HepG2 (cell line): ENCODE data around the gene EFNA2. TPM values are rescaled to one million over a fixed set of nuclear protein-coding genes. Genes with fewer than 3 reads are reported as not detected.

Experiments
- ATAC-seq: fragments of 200-7000 bp; cut with Tn5 transposase; 3 replicates; pipeline ENCODE4 v1.9.1; 2020; ENCODE audit warnings: mild to moderate bottlenecking, moderate library complexity
- BruUV-seq: library from RNA; stranded (reverse); fragments of 400-500 nt; replicated peaks from 2 replicates; lab custom pipeline; 2021; lab: Mats Ljungman, UMichigan
- CTCF ChIA-PET: fragments of 300-600 bp; formaldehyde crosslinking; extraction: SDS; loops from one replicate; lab custom pipeline; 2021; ENCODE audit warnings: low total read pairs, inconsistent platforms, low intra/inter-chr PET ratio; lab: Yijun Ruan, JAX
- POLR2A ChIA-PET: fragments of 350-600 bp; sonication (Branson Sonifier 250); formaldehyde crosslinking; loops from one replicate; lab custom pipeline; 2020; ENCODE audit warnings: antibody characterized with exemption, inconsistent platforms; lab: Yijun Ruan, JAX
- DNase-seq: peaks from one replicate; pipeline ENCODE4 v3.0.0-alpha.2; 2015; ENCODE audit warnings: low spot score
- FAIRE-seq: peaks from 3 replicates; lab custom pipeline; 2011; peaks lifted over from hg19 to GRCh38; lab: Jason Lieb, UNC
- H2AFZ ChIP-seq: one replicate; pipeline ENCODE4 v1.6.1; 2011; ENCODE audit warnings: low read length, inconsistent platforms
- H3K27ac ChIP-seq: fragments of 300-600 bp; 3 replicates; pipeline ENCODE4 v1.8.0; 2011; ENCODE audit warnings: mixed run types, mild to moderate bottlenecking, mixed read lengths, low read length, inconsistent platforms; ENCODE audit not compliant: insufficient read depth; ENCODE audit errors: extremely low read length
- H3K27me3 ChIP-seq, 2 experiments: fragments of 200-600 bp in 1 of 2; 2 replicates in 1 of 2; 3 replicates in 1 of 2; pipeline versions ENCODE4 v1.6.0 to v1.8.0; 2011; ENCODE audit warnings: low read length in 2 of 2, mild to moderate bottlenecking in 2 of 2, moderate library complexity in 2 of 2, inconsistent platforms in 1 of 2; ENCODE audit not compliant: insufficient read depth in 2 of 2, control insufficient read depth in 1 of 2
- H3K36me3 ChIP-seq, 2 experiments: fragments of 200-600 bp in 1 of 2; replicated peaks in 1 of 2; 2 replicates in 1 of 2; 3 replicates in 1 of 2; pipeline versions ENCODE4 v1.5.1 to v1.8.0; 2011; ENCODE audit warnings: low read length in 2 of 2, inconsistent platforms in 1 of 2; ENCODE audit not compliant: insufficient read depth in 2 of 2, control insufficient read depth in 1 of 2
- H3K4me1 ChIP-seq: 2 replicates; pipeline ENCODE4 v1.5.1; 2012; ENCODE audit warnings: low read length, inconsistent platforms; ENCODE audit not compliant: insufficient read depth
- H3K4me2 ChIP-seq: 2 replicates; pipeline ENCODE4 v1.6.0; 2011; ENCODE audit warnings: low read depth, low read length, inconsistent platforms
- H3K4me3 ChIP-seq, 3 experiments: fragments of 200-600 bp in 1 of 3; sonication (generic), shearing (Covaris generic) in 1 of 3; replicated peaks in 1 of 3; 2 replicates each; pipeline ENCODE4 v1.5.1; 2011 to 2016; ENCODE audit warnings: low read length in 3 of 3, inconsistent platforms in 2 of 3, low read depth in 2 of 3, mild to moderate bottlenecking in 2 of 3, control low read depth in 1 of 3, mixed read lengths in 1 of 3; ENCODE audit not compliant: insufficient read depth in 1 of 3
- H3K79me2 ChIP-seq: one replicate; pipeline ENCODE4 v1.6.1; 2011; ENCODE audit warnings: low read length, inconsistent platforms; ENCODE audit not compliant: insufficient read depth
- H3K9ac ChIP-seq: 2 replicates; pipeline ENCODE4 v1.6.0; 2011; ENCODE audit warnings: mild to moderate bottlenecking, low read depth, low read length, inconsistent platforms; ENCODE audit not compliant: insufficient read depth
- H3K9me3 ChIP-seq: 2 replicates; pipeline ENCODE4 v1.5.1; 2012; ENCODE audit warnings: mild to moderate bottlenecking, low read length
- H4K20me1 ChIP-seq: 2 replicates; pipeline ENCODE4 v1.6.0; 2011; ENCODE audit warnings: inconsistent platforms, mild to moderate bottlenecking, low read length, moderate library complexity; ENCODE audit not compliant: insufficient read depth
- HMGA1 ChIP-seq: sonication (generic); formaldehyde crosslinking; conservative IDR thresholded peaks from 2 replicates; pipeline ENCODE4 v1.4.0; 2020; ENCODE audit warnings: missing genetic modification reagents
- IRX3 ChIP-seq: sonication (generic); formaldehyde crosslinking; IDR thresholded peaks from 2 replicates; pipeline ENCODE4 v1.8.1; 2023; ENCODE audit warnings: mild to moderate bottlenecking, low read depth, missing genetic modification reagents, borderline replicate concordance
- NKX3-1 ChIP-seq: sonication (generic); formaldehyde crosslinking; IDR thresholded peaks from 2 replicates; pipeline ENCODE4 v1.5.0; 2020; ENCODE audit warnings: missing genetic modification reagents
- PITX1 ChIP-seq: sonication (generic); formaldehyde crosslinking; IDR thresholded peaks from 2 replicates; pipeline ENCODE4 v1.5.1; 2020; ENCODE audit warnings: mild to moderate bottlenecking, missing genetic modification reagents
- RBM22 ChIP-seq: fragments of 200-400 bp; formaldehyde crosslinking; optimal IDR thresholded peaks from 2 replicates; pipeline ENCODE3; 2017; ENCODE audit warnings: mild to moderate bottlenecking, low read length, moderate library complexity
- SMARCC2 ChIP-seq: fragments of 450-650 bp; IDR thresholded peaks from 2 replicates; pipeline ENCODE4 v1.6.1; 2017; ENCODE audit warnings: antibody characterized with exemption, mild to moderate bottlenecking
- ZNF124 ChIP-seq: sonication (generic); formaldehyde crosslinking; IDR thresholded peaks from 2 replicates; pipeline ENCODE4 v1.4.0; 2020; ENCODE audit warnings: missing genetic modification reagents
- ZNF224 ChIP-seq: sonication (generic); formaldehyde crosslinking; IDR thresholded peaks from 2 replicates; pipeline ENCODE4 v1.5.0; 2020; ENCODE audit warnings: mild to moderate bottlenecking, missing genetic modification reagents
- ZNF263 ChIP-seq: sonication (generic); formaldehyde crosslinking; IDR thresholded peaks from 2 replicates; pipeline ENCODE4 v1.4.0; 2020; ENCODE audit warnings: missing genetic modification reagents
- ZNF274 ChIP-seq: sonication (generic); formaldehyde crosslinking; IDR thresholded peaks from 2 replicates; pipeline ENCODE4 v1.5.1; 2020; ENCODE audit warnings: mild to moderate bottlenecking, missing genetic modification reagents
- WGBS: methylation state at CpG from one replicate; pipeline ENCODE4 v1.1.6; 2017; ENCODE audit warnings: low lambda C conversion rate; 5-methylcytosine and 5-hydroxymethylcytosine counted together
- in situ Hi-C: cut with HindIII; loops from 2 replicates; pipeline ENCODE4 v1.10.0; 2017; ENCODE audit warnings: low pct_unique_long_range_greater_than_20kb; ENCODE audit not compliant: extremely low pct_ligation_motif_present
- intact Hi-C: fragments of 100-400 bp; cut with micrococcal nuclease; formaldehyde crosslinking; loops from one replicate; pipeline ENCODE4 v1.10.0; 2022; ENCODE audit not compliant: unreplicated experiment
- polyA plus RNA-seq, 8 experiments: library from polyadenylated mRNA; depleted of rRNA in 3 of 8; stranded (reverse) in 7 of 8; unstranded in 1 of 8; fragments of >200 nt; fragmentation: Illumina TruSeq in 4 of 8; extraction: Trizol in 4 of 8; gene quantifications; 2 replicates each; pipeline versions ENCODE4 v1.2.1 to v1.2.3, GENCODE V29; 2011 to 2016; ENCODE audit warnings: low read depth in 4 of 8, missing spikeins in 1 of 8, mixed read lengths in 1 of 8; ENCODE audit not compliant: insufficient read depth in 1 of 8
- total RNA-seq, 5 experiments: library from RNA; depleted of rRNA; stranded (reverse); fragments of >200 nt; fragmentation: Illumina TruSeq; extraction: Trizol; gene quantifications; 2 replicates each; pipeline ENCODE4 v1.2.3, GENCODE V29; 2016; ENCODE audit warnings: low read depth in 1 of 5
- TF ChIP-seq, protein P1 (sequence below): sonication (generic); formaldehyde crosslinking; IDR thresholded peaks from 2 replicates; pipeline ENCODE4 v1.8.1; 2023; ENCODE audit warnings: mild to moderate bottlenecking, missing genetic modification reagents
- TF ChIP-seq, protein P2 (sequence below): sonication (generic); formaldehyde crosslinking; IDR thresholded peaks from 2 replicates; pipeline ENCODE4 v1.5.1; 2020; ENCODE audit warnings: mild to moderate bottlenecking, missing genetic modification reagents
- TF ChIP-seq, protein P3 (sequence below): sonication (generic); formaldehyde crosslinking; IDR thresholded peaks from 2 replicates; pipeline ENCODE4 v1.5.0; 2020; ENCODE audit warnings: missing genetic modification reagents

Gene EFNA2
- total and polyA plus RNA-seq, 2 of the 13 experiments (the other 11 are each of a cell fraction or from before 2014, with no cell fraction given) = 6.0 to 9.9 TPM

DNA sequence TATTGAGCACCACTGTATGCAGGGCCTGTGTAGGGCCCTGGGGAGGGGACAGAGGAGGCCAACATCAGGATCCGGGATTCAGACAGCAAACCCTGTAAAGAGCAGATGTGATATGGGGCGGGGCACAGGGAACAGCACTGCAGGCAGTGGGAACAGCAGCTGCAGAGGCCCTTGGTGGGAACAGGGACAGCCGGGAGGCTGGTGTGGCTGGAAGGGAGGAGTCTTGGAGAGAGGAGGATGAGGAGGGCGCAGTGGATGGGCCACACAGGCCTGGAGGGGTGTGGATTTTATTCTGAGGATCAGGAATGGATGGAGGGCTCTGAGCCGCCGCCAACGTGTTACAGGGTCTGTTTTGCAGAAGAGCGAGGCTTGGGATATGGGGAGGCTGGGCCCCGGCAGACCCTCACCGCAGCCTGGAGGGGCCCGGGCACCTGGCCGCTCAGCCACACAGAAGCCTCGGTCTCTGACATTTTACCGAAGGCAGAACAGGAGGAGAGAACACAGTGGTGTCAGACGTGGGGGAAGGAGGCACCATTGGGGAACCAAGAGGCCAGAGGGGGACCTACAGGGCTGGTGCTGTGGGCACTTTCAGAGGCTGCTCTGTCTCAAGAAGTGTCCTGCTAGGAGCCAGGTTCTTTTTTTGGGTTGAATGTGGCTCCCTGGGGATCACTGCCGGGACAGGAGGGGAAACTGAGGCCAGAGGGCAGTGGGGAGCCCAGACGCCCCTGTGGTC, 6.9 kb downstream of the EFNA2 start:
- peak; percentile 35; the same call in 1 of the 2 replicates for TF ChIP-seq ZNF263
- TF ChIP-seq HMGA1 (CRISPR knock-in tag) = no peak
- TF ChIP-seq, protein P1, sequence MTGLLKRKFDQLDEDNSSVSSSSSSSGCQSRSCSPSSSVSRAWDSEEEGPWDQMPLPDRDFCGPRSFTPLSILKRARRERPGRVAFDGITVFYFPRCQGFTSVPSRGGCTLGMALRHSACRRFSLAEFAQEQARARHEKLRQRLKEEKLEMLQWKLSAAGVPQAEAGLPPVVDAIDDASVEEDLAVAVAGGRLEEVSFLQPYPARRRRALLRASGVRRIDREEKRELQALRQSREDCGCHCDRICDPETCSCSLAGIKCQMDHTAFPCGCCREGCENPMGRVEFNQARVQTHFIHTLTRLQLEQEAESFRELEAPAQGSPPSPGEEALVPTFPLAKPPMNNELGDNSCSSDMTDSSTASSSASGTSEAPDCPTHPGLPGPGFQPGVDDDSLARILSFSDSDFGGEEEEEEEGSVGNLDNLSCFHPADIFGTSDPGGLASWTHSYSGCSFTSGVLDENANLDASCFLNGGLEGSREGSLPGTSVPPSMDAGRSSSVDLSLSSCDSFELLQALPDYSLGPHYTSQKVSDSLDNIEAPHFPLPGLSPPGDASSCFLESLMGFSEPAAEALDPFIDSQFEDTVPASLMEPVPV (CRISPR knock-in tag) = no peak
- peak; percentile 16 for TF ChIP-seq RBM22
- no peak for TF ChIP-seq ZNF124 (CRISPR knock-in tag)
- TF ChIP-seq, protein P2, sequence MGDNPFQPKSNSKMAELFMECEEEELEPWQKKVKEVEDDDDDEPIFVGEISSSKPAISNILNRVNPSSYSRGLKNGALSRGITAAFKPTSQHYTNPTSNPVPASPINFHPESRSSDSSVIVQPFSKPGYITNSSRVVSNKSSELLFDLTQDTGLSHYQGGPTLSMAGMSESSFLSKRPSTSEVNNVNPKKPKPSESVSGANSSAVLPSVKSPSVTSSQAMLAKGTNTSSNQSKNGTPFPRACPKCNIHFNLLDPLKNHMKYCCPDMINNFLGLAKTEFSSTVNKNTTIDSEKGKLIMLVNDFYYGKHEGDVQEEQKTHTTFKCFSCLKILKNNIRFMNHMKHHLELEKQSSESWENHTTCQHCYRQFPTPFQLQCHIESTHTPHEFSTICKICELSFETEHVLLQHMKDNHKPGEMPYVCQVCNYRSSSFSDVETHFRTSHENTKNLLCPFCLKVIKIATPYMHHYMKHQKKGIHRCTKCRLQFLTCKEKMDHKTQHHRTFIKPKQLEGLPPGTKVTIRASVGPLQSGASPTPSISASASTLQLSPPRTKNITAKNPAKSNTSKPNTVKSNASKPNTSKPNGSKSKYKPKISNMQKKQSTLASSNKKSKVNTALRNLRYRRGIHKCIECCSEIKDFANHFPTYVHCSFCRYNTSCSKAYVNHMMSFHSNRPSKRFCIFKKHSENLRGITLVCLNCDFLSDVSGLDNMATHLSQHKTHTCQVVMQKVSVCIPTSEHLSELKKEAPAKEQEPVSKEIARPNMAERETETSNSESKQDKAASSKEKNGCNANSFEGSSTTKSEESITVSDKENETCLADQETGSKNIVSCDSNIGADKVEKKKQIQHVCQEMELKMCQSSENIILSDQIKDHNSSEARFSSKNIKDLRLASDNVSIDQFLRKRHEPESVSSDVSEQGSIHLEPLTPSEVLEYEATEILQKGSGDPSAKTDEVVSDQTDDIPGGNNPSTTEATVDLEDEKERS (CRISPR knock-in tag) = no peak
- TF ChIP-seq PITX1 (CRISPR knock-in tag) = no peak
- no peak for TF ChIP-seq IRX3
- no peak for TF ChIP-seq ZNF224 (CRISPR knock-in tag)
- no peak for TF ChIP-seq SMARCC2
- TF ChIP-seq, protein P3, sequence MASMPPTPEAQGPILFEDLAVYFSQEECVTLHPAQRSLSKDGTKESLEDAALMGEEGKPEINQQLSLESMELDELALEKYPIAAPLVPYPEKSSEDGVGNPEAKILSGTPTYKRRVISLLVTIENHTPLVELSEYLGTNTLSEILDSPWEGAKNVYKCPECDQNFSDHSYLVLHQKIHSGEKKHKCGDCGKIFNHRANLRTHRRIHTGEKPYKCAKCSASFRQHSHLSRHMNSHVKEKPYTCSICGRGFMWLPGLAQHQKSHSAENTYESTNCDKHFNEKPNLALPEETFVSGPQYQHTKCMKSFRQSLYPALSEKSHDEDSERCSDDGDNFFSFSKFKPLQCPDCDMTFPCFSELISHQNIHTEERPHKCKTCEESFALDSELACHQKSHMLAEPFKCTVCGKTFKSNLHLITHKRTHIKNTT (CRISPR knock-in tag) = no peak
- TF ChIP-seq ZNF274 (CRISPR knock-in tag) = no peak
- TF ChIP-seq NKX3-1 (CRISPR knock-in tag) = no peak
- FAIRE-seq (no peak), ATAC-seq (no peak), DNase-seq (no peak)
- H3K4me3 ChIP-seq = peak overlapping the region in 1 of 3 experiments; percentile 75; a peak in 1 of 6 replicates
- 88% methylated on average over 14 of the region's 17 CpGs for WGBS
- no peaks in the 10 kb centered on the region for H3K9me3 ChIP-seq
- intact Hi-C loops = no loop called here
- H2AFZ ChIP-seq = no peak overlapping the region
- H3K79me2 ChIP-seq = peaks cover 38% of the 10 kb centered on the region
- in situ Hi-C loops = no loop called here
- peaks cover 54% of the 10 kb centered on the region for H3K4me1 ChIP-seq
- 0 out of 2 replicates have a peak overlapping the region, but pooled peaks have one; percentile 76 for H3K9ac ChIP-seq
- H3K27ac ChIP-seq = peak overlapping the region; percentile 91
- CTCF ChIA-PET = no interaction called here
- H3K4me2 ChIP-seq = no peak overlapping the region
- POLR2A ChIA-PET = no interaction called here
- no peaks in the 10 kb centered on the region for H4K20me1 ChIP-seq
- no TSS peak for BruUV-seq
- peaks cover 0 to 5% of the 10 kb centered on the region in 2 experiments; a peak in 3 of 5 replicates for H3K36me3 ChIP-seq
- H3K27me3 ChIP-seq = no peaks in the 10 kb centered on the region
